ENCODE results near the gene ZNF516.

DNA sequence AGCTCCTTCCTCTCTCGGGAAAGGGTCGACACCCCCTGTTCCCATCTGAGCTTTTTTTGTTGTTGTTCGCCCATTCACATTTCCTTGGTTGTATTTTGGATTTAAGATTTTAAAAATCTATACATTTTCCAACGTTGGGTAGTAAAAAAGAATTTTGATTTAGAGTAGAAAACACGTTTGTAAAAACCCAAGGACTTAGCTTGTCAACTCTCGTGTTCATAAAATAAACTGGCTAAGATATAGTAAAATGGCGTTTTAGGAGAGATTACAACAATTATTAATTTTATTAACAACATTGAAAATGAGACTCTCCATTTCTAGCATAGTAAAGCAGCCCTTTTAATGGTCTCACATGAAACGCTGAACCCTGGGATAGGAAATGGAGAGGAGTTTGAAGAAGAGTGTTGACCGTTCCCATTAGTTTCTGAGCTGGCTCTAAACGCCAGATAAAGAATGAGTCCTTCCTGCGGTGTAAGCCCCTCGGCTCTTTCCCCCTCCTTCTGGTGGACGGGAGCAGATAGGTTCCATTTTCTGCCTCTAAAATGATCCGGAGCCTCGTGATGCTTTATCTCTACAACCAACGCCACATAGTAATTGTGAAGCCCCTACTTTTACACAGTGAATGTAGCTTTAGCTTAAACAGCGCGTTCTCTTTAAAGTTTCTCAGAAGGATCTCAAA is 24.0 kb upstream of the ZNF516 start:
- TF ChIP-seq CHD4 (IDR thresholded peaks at IDR 0.05; ENCODE audit: borderline replicate concordance) (no peak), RAD21 (conservative IDR thresholded peaks at IDR 0.05 in 1 of 2, IDR thresholded peaks at IDR 0.05 in 1 of 2) (no peak), JUN (IDR thresholded peaks at IDR 0.05) (no peak), CEBPB (IDR thresholded peaks at IDR 0.05) (no peak), EHMT2 (IDR thresholded peaks at IDR 0.05; ENCODE audit: low read depth) (no peak), ESRRA (IDR thresholded peaks at IDR 0.05; ENCODE audit: borderline replicate concordance, low read length) (no peak), MAZ (IDR thresholded peaks at IDR 0.05; ENCODE audit: borderline replicate concordance, low read depth, low read length) (no peak), RFX5 (IDR thresholded peaks at IDR 0.05) (no peak)
- TF ChIP-seq, protein P1, sequence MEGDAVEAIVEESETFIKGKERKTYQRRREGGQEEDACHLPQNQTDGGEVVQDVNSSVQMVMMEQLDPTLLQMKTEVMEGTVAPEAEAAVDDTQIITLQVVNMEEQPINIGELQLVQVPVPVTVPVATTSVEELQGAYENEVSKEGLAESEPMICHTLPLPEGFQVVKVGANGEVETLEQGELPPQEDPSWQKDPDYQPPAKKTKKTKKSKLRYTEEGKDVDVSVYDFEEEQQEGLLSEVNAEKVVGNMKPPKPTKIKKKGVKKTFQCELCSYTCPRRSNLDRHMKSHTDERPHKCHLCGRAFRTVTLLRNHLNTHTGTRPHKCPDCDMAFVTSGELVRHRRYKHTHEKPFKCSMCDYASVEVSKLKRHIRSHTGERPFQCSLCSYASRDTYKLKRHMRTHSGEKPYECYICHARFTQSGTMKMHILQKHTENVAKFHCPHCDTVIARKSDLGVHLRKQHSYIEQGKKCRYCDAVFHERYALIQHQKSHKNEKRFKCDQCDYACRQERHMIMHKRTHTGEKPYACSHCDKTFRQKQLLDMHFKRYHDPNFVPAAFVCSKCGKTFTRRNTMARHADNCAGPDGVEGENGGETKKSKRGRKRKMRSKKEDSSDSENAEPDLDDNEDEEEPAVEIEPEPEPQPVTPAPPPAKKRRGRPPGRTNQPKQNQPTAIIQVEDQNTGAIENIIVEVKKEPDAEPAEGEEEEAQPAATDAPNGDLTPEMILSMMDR (IDR thresholded peaks at IDR 0.05) = no peak
- TF ChIP-seq, protein P2, sequence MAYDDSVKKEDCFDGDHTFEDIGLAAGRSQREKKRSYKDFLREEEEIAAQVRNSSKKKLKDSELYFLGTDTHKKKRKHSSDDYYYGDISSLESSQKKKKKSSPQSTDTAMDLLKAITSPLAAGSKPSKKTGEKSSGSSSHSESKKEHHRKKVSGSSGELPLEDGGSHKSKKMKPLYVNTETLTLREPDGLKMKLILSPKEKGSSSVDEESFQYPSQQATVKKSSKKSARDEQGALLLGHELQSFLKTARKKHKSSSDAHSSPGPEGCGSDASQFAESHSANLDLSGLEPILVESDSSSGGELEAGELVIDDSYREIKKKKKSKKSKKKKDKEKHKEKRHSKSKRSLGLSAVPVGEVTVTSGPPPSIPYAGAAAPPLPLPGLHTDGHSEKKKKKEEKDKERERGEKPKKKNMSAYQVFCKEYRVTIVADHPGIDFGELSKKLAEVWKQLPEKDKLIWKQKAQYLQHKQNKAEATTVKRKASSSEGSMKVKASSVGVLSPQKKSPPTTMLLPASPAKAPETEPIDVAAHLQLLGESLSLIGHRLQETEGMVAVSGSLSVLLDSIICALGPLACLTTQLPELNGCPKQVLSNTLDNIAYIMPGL (CRISPR knock-in tag; IDR thresholded peaks at IDR 0.05; ENCODE audit: borderline replicate concordance) = no peak

All from A549 (cell line).